ENCODE measurements around the gene OPCML. TPM values are rescaled to one million over a fixed set of nuclear protein-coding genes. Genes with fewer than 3 reads are reported as not detected.

The OPCML gene
- total RNA-seq, 1 donor from 2014 or later, result not detected

DNA sequence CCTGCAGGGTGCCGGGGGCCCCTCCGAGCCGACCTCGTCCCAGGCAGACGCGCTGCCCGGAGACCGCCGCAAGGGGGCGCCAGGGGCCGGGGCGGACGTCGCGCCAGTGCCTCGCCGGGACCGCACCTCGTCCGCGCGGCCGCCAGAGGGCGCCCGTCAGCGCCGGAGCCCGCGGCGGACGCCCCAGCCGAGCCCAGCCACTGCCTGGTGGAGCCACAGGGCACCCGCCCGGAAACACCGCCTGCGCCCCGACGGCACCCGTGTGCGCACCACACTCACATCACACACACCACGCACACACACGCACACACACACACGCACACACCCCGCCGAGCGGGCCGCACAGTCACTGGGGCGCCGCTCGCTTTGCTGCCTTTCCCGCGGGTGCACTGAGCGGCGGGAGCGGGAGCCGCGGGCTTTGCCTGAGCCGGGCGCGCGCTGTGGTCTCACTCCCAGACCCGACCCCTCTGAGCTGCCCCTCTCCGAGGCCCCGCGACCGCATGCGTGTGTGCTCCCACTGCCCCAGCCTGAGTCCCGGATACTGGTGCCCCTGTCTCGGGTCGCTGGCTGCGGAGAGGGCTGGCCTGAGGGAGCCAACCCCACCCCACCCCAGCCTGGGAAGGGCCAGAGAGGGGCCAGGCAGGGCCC is 449.3 kb downstream of the OPCML start:
- Histone ChIP-seq H3K27me3 (no peaks in the 10 kb centered on the region), H3K36me3 (no peaks in the 10 kb centered on the region), H3K9me3 (no peaks in the 10 kb centered on the region), H3K4me3 (peak overlapping the region; percentile 35 to 39), H3K4me1 (peaks cover 8% of the 10 kb centered on the region), H3K27ac (no peak overlapping the region)
- intact Hi-C loops (cut with DNase I), result no loop called here
- TF ChIP-seq, protein P1, sequence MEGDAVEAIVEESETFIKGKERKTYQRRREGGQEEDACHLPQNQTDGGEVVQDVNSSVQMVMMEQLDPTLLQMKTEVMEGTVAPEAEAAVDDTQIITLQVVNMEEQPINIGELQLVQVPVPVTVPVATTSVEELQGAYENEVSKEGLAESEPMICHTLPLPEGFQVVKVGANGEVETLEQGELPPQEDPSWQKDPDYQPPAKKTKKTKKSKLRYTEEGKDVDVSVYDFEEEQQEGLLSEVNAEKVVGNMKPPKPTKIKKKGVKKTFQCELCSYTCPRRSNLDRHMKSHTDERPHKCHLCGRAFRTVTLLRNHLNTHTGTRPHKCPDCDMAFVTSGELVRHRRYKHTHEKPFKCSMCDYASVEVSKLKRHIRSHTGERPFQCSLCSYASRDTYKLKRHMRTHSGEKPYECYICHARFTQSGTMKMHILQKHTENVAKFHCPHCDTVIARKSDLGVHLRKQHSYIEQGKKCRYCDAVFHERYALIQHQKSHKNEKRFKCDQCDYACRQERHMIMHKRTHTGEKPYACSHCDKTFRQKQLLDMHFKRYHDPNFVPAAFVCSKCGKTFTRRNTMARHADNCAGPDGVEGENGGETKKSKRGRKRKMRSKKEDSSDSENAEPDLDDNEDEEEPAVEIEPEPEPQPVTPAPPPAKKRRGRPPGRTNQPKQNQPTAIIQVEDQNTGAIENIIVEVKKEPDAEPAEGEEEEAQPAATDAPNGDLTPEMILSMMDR (IDR thresholded peaks at IDR 0.05), result peak in 1 of 3 experiments; percentile 33
- TF ChIP-seq POLR2A (IDR thresholded peaks at IDR 0.05), result no peak
- DNase-seq (ENCODE audit: extremely low spot score in 2 of 2), result no peak

- Histone ChIP-seq H3K4me3 (peak overlapping the region in 1 of 2 donors; percentile 39), H3K27ac (no peak overlapping the region), H3K27me3 (no peaks in the 10 kb centered on the region), H3K36me3 (no peaks in the 10 kb centered on the region), H3K4me1 (peaks cover 8% of the 10 kb centered on the region), H3K9me3 (no peaks in the 10 kb centered on the region)
- TF ChIP-seq, protein P1 (IDR thresholded peaks at IDR 0.05), result no peak
- no peak for TF ChIP-seq POLR2A (IDR thresholded peaks at IDR 0.05)
- no peak for TF ChIP-seq POLR2AphosphoS5 (IDR thresholded peaks at IDR 0.05; ENCODE audit: insufficient read depth in 1 of 2, low read depth in 1 of 2)
- intact Hi-C loops (cut with DNase I), result no loop called here
- peak in 1 of 2 donors; percentile 100 for DNase-seq (ENCODE audit: extremely low spot score in 2 of 2)
These were observed 449.9 kb downstream of the OPCML start for GRCh38 chr11:133082453-133082781.

DNA sequence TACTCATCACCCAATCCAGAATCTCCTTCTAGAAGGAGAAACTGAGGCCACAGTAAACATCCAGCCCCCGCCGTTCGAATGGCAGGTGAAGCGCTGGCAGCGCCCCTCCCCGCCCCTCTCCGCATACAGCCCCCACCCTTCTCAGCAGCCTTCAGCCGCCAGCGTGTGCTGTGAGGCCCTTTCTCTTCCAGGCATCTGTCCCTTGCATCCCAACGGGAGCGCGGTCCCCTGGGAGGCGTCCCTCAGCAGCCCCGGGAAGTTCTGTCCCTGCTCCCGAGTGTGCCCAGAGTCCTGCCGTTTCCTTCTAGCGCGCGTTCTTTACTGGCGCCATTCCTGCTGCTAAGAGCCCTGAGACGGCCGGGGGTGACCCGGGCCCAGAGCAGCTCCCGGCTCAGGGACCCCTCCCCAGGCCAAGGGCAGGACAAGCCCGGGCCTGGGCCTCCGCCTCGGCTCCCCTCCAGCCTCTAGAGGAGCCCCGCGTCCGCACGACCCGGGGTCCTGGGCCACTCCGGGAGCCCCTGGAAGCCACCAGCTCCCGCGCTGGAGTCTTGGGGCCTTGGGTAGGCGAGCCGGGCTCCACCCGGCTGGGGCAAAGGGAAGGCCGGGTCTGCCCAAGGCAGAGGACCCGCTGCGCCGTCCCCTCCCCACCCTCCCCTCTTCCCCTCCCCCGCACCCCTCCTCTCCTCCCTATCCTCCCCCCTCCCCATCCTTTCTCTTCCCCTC is 450.4 kb downstream of the OPCML start:
- H3K36me3 ChIP-seq, result no peaks in the 10 kb centered on the region
- TF ChIP-seq, protein P1 (IDR thresholded peaks at IDR 0.05), result no peak
- TF ChIP-seq POLR2AphosphoS5 (IDR thresholded peaks at IDR 0.05; ENCODE audit: insufficient read depth in 1 of 2, low read depth in 1 of 2) (no peak), POLR2A (IDR thresholded peaks at IDR 0.05) (no peak)
- no peaks in the 10 kb centered on the region for H3K9me3 ChIP-seq
- H3K4me3 ChIP-seq, result no peak overlapping the region
- H3K4me1 ChIP-seq, result peaks cover 8% of the 10 kb centered on the region
- H3K27ac ChIP-seq, result no peak overlapping the region
- no peaks in the 10 kb centered on the region for H3K27me3 ChIP-seq
- no peak for DNase-seq (ENCODE audit: extremely low spot score in 2 of 2)
- intact Hi-C loops (cut with DNase I), result no loop called here

- H3K4me1 ChIP-seq, result peaks cover 8% of the 10 kb centered on the region
- no peak overlapping the region for H3K4me3 ChIP-seq
- no peaks in the 10 kb centered on the region for H3K36me3 ChIP-seq
- intact Hi-C loops (cut with DNase I), result no loop called here
- no peak for DNase-seq (ENCODE audit: extremely low spot score in 2 of 2)
- no peaks in the 10 kb centered on the region for H3K9me3 ChIP-seq
- H3K27ac ChIP-seq, result no peak overlapping the region
- TF ChIP-seq POLR2A (IDR thresholded peaks at IDR 0.05), result no peak
- TF ChIP-seq, protein P1 (IDR thresholded peaks at IDR 0.05), result no peak
- no peak for TF ChIP-seq POLR2AphosphoS5 (IDR thresholded peaks at IDR 0.05; ENCODE audit: insufficient read depth in 1 of 2, low read depth in 1 of 2)
- H3K27me3 ChIP-seq, result no peaks in the 10 kb centered on the region
These were observed 451.3 kb downstream of the OPCML start for GRCh38 chr11:133081020-133081419.

All from vagina (tissue), 2 donors.